Stimulated activated CD4-positive, alpha-beta T cell treated with anti-CD3 and anti-CD28 coated beads, TNF-alpha, amount 100 ng/mL, for 1 hour (primary cell): ENCODE measurements around the gene SETBP1.

Experiments used
- DNase-seq, 3 donors: peaks; one replicate each; pipeline ENCODE4 v3.0.0-alpha.2; 2020; ENCODE audit warnings: low read depth in 3 of 3, low spot score in 1 of 3

SETBP1 gene

GRCh38 chr18:44957025-44957424 is 276.3 kb downstream of the SETBP1 start:
- no peak for DNase-seq

GRCh38 chr18:44957461-44957860 is 276.8 kb downstream of the SETBP1 start:
- no peak for DNase-seq

GRCh38 chr18:44958040-44958439 is 277.4 kb downstream of the SETBP1 start:
- DNase-seq = no peak

- DNase-seq = no peak
Measured at GRCh38 chr18:44958455-44958854, 277.8 kb downstream of the SETBP1 start.

- DNase-seq = no peak
Measured at GRCh38 chr18:44959013-44959412, 278.3 kb downstream of the SETBP1 start.

- no peak for DNase-seq
Measured at GRCh38 chr18:44960580-44960979, 279.9 kb downstream of the SETBP1 start.

GRCh38 chr18:44961288-44961995 is 280.8 kb downstream of the SETBP1 start:
- no peak for DNase-seq

- DNase-seq = no peak
Measured at GRCh38 chr18:44967599-44967998, 286.9 kb downstream of the SETBP1 start.

- no peak for DNase-seq
Measured at GRCh38 chr18:44968336-44968735, 287.6 kb downstream of the SETBP1 start.

- no peak for DNase-seq
Measured at GRCh38 chr18:44969214-44969795, 288.6 kb downstream of the SETBP1 start.

- no peak for DNase-seq
Measured at GRCh38 chr18:44973282-44973681, 292.6 kb downstream of the SETBP1 start.

- no peak for DNase-seq
Measured at GRCh38 chr18:44974174-44974573, 293.5 kb downstream of the SETBP1 start.

- DNase-seq = no peak
Measured at GRCh38 chr18:44977856-44978255, 297.2 kb downstream of the SETBP1 start.

- no peak for DNase-seq
Measured at GRCh38 chr18:44979748-44980147, 299.1 kb downstream of the SETBP1 start.

- DNase-seq = no peak
Measured at GRCh38 chr18:44981121-44981520, 300.4 kb downstream of the SETBP1 start.

- DNase-seq = no peak
Measured at GRCh38 chr18:44986933-44987332, 306.2 kb downstream of the SETBP1 start.

- no peak for DNase-seq
Measured at GRCh38 chr18:44987371-44987770, 306.7 kb downstream of the SETBP1 start.

- no peak for DNase-seq
Measured at GRCh38 chr18:44988821-44989587, 308.3 kb downstream of the SETBP1 start.

GRCh38 chr18:44996261-44996660 is 315.6 kb downstream of the SETBP1 start:
- DNase-seq = no peak

- DNase-seq = no peak
Measured at GRCh38 chr18:44997174-44997573, 316.5 kb downstream of the SETBP1 start.

- no peak for DNase-seq
Measured at GRCh38 chr18:44998360-44998759, 317.7 kb downstream of the SETBP1 start.

- no peak for DNase-seq
Measured at GRCh38 chr18:45004546-45005080, 323.9 kb downstream of the SETBP1 start.
